ENCODE data around the gene MYO1B.
"Not testable (repeated sequence)": the region's sequence is repeated elsewhere in the genome, so short reads cannot be mapped to it uniquely, and the experiment has no call there.

Gene MYO1B

DNA sequence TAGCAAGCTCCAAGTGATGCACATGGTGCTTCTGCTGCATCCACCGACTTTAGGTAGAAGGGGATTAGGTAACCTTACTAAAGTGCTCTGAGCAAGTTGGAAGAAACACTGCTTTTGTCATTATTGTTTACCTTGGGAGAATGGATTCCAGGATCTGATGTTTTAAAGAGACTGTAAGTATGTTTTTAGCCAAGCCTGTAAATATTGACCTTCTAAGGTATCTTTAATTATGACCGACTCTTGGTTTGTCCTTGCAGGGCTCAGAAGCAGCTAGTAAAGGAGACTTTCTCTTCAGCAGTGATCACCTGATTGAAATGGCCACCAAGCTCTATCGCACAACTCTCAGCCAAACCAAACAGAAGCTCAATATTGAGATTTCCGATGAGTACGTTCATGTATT lies 170.7 kb downstream of the MYO1B start:
- no peak for DNase-seq

DNA sequence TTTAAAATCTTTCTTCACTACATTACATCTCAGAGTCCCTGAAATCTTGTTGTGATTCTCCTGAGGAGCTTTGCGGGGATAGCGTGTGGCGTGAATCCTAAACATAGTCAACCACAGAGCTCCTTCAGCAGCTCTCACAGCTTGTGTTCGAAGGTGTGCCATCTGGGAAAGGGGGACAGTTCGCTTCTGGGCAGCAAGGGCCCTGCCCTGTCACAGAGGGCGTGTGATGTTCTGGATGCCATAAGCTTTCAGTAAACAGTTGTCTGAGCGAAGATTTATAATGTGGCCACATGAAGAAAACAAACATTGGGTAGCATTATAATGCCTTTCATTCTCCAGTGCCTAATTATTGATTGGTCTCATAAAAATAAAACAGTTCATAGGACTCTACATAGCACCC lies 172.5 kb downstream of the MYO1B start:
- no peak for DNase-seq

DNA sequence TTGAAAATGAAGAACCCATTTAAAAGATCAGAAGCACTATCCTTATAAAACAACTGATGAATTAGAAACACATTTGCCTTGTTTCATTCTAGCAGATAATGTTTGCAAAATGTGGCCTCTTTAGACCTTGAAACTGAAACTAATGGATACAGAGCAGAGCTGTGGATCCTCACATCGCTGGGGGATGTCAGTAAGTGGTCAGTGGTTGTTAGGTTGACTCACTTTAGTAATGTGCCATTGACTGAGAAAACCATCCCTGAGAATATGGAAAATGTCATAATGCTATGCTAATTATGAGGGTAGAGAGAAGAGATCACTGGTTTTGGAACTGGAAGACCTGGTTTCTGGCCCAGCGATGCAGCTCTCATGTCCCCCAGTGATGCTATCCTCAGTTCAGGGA lies 176.7 kb downstream of the MYO1B start:
- DNase-seq, result no peak

DNA sequence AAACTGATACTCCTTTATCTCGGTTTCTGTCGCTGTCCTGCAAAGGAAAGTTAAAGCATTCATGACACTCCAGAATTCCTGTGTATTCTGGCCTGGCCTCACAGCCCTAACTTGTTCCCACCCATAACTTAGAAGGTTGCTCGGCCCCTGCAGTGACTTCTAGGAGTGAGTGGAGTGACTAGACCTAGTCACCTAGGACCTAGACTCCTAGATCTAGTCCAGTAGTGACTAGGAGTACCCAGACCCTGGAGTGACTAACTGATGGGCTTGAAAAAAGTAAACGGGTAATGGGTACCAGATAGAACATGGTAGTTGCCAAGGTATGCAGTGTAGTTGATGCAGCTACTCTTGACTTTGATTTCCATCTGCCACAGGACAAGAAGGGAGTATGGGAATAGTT lies 181.8 kb downstream of the MYO1B start:
- no peak for DNase-seq

DNA sequence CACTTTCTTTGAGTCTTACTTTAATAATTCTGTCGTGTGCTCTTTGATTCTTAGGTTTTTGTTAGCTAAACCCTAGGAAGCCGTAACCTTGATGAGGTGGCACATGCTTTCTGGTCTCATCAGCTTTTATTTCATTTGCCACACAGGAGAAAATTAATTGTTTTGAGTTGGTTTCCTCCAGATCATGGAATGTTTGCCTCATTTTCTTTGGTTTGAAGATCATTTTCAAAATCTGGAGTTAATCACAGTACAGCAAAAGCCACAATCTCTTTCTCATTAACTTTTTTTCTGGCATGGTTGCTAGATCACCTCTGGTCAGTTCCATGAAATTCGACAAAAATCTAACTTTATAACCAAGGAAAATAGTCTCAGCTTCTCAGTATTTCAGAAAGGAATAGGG lies 182.9 kb downstream of the MYO1B start:
- DNase-seq, result no peak

DNA sequence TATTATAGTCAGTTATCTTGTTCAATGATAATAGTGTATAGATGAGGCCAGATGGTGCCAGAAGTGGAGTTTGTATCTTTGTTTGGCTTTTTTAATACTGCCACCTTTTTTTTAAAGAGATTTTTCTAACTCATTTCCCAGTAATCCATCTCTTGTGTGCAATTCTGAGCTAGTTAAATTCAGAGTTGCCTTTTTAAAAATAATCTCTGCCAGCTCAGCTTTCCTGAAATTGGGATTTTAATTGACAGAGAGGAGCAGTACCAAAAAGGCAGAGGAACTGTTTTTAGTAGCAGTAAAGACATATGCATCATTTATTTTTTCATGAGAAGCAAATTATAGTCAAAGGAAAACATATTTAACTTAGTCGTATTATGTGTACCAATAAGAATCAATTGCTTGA lies 185.3 kb downstream of the MYO1B start:
- no peak for DNase-seq

DNA sequence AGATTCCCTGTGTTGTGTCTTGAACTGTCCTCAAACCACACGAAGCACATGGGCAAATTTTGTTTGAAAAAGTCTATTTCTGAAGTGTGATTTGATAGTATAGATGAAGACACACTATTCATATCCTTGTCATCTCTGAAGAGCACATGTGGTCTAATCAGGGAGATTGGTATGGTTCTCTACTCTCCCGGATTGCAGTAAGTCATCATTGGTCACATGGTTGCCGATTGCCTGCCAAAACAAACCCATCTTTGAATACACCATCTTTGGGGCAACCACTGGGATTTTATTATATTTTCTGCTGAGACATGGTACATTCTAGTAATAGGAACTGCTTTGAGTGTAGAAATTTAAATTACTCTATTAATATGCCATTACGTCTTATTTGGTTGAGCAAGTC lies 186.9 kb downstream of the MYO1B start:
- DNase-seq, result no peak

DNA sequence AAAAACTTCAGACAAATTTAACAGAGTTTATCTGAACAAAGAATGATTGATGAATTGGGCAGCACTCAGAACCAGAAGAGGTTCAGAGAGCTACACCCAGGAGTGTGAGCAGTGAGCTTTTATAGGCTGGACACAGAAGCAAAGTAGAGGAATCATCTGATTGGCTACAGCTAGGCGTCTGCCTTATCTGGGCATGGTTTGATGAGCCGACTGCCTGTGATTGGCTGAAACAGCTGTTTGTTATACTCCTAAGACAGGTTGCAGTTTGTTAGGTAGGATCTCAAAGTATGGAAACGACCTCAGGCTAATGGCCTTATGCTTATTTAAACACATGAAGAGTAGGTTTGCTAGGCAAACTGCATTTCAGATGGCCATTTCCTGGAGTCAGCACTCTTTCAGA lies 188.9 kb downstream of the MYO1B start:
- DNase-seq, result no peak

DNA sequence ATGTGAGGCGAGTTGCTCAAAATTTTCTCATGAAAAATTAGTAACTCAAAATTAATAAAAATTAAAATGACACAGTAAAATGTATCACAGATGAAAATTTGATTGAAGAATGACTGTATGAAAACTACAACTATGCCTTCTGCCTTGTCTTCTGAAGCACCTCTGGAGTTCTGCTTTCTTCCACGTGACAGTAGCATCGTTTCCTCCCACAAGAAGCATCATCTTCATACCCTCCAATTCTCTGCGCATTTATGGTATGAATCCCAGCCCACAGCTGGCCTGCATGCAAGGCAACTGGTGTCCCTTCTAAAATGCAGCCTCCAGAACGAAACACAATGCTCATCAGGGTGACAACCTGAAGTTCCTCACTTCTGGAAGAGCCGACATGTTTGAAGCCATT lies 189.9 kb downstream of the MYO1B start:
- no peak for DNase-seq

DNA sequence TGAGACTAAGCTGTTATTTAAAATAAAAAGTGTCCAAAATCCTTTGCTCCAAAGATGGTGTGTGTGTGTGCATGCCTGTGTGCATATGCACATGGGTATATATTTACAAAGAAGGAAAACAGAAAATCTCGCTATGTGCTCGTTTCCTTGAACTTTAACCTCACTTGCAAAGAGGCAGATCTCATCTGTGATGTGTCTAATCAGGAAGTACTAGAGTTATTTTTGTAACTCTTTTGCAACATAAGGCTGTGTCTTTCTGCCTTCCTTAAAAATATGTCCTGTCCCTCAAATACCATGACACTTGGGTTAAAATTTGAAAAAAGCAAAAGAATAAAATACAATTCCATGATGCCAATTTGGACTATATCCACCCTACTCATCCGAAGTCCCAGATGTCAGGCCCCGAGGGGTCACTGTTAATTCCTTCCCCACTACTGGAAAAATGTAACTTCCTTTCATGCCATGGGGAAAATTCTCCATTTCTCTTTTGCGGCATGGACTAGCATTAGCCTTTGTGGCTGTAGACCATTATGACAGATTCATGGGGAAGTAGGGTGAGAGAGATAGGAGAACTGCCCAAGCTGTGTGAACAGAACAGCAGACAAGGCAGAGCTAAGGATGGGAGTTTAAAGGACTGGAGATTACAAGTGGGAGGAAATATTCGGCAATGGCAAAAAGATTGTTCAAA lies 191.3 kb downstream of the MYO1B start:
- DNase-seq, result no peak

DNA sequence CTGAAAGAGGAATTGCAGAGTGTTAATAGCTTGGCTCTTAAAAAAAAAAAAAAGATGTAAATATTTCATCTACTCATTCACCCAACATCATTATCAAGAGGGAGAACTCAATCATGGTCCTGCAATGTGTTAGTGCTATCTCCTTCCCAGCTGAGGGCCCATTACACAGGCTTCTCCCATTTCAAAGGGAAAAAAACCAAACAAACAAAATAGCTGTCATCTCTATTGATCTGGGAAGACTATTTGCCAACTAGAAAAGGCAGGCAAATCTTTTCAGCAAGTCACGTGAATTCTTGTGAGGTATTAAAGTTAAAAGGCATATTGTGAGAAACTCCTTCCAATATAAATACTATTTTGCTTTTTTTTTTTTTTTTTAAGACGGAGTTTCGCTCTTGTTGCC lies 194.3 kb downstream of the MYO1B start:
- DNase-seq, result no peak

DNA sequence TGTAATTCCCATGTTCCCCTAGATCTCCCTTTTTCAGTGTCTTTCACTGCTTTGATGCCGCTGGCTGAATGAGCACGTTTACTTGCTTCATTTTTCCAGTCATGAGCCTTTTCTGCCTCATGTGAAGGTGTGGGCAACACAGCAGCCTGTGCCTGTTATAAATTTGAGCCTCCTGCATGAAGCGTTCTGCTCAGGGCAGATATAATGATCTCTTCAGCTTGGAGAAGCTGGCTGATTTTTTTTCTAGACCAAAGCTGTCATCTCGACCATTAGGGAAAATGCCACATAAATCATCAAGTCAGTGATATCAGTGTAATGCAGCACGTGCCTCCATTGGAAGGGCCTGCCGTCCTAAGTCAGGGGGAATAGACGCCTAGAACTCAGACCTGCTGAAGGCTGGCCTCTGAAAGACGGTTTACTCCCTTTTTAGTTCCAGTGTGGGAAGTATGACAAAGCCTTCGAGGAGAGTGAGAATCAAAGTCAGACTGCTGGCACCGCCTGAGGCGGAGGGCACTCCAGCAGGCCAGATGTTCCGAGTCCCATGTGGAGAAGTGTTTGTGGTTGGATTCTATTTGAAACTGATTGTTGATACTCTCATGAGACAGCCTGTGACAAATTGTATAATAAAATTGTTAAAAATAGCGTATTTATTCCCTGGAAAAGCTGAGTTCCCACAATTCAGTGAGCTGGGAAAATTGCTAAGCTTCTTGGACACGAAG lies 196.5 kb downstream of the MYO1B start:
- no peak for DNase-seq

DNA sequence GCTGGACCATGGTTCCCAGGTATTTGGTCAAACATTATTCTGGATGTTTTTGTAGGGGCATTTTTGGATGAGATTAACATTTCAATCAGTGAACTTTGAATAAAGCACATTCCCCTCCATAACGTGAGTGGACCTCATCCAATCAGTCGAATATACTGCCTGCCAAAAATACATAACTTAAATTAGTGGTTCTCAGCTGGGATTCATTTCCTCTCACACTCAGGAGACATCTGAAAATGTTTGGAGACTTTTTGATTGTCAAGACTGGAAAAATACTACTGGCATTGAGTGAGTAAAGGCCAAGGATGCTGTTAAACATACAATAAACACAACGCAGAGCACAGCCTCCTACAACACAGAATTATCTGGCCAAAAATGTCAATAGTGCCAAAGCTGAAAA lies 198.2 kb downstream of the MYO1B start:
- no peak for DNase-seq

DNA sequence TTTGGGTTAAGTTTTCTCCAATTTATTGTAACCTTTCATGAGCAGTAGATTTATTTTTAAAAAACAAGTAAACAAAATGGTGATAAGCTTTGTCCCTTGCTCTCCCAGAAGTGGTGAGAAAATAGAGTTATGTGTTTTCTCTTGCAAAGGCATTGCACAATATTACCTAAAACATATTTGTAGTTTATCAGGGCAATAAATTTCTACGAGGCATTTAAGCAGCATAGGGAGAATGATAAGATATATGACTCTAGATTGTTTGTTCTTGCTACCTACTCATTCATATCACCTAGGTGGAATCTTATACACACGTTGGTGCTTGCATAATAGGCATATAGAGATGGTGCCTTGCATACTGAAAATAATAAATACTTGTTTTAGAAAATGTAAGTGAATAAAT lies 201.7 kb downstream of the MYO1B start:
- DNase-seq, result no peak

DNA sequence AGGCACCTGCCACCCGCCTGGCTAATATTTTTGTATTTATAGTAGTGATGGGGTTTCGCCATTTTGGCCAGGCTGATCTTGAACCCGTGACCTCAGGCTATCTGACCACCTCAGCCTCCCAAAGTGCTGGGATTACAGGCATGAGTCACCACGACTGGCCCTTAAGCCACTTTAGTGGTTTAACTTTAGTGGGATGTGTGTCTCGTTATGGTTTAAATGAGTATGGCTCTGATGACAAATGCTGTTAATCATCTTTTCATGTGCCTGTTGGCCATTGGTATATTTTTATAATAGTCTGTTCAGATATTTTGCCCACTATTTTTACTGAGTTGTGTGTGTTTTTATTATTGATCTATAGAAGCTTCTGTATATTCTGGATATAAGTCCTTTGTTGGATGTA lies 205.9 kb downstream of the MYO1B start:
- DNase-seq, result no peak

DNA sequence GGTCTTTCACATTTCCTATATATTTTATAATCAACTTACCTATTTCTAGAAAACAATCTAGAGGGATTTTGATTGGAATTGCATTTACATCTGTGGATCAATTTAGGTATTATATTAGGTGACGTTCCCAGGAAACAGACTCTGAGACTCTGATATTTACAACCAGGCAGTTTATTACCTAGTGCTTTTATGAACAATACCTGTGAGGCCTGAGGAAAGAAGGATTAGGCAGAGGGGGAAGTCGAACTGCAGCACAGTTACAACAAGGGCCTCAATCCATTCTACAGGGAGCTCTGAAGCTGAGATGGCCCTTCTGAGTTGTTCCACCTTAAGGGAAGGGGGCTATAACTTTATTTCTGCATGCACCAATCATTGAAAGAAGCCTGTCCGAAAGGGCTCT lies 206.9 kb downstream of the MYO1B start:
- no peak for DNase-seq

DNA sequence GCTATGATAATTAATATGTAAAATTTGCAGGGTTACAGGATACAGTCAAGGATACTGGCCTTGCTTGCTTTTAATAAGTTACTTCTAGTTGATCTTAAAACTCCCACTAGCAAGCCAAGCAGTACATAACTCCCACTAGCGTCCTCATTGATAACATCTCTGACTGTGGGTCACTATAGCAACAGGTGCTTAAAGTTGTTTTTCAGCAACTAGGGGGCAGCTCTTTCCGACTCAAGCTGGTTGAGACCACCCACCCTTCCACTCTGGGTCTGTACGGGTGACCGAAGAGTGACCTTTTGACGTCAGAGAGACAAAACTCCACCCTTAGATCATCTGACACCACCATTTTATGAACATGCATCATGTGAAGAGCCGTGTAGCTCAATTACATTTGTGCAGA lies 208.6 kb downstream of the MYO1B start:
- DNase-seq, result no peak

DNA sequence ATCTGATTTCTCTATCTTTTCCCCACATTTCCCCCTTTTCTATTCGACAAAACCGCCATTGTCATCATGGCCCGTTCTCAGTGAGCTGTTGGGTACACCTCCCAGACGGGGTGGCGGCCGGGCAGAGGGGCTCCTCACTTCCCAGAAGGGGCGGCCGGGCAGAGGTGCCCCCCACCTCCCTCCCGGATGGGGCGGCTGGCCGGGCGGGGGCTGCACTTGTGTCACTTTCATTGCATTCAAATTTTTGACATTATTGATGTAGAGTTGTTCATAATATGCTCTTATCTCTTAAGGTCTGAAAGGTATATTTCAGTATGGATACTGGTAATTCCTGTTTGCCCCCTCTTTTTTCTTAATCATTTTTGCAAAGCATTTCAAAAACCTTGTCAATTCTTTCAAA lies 211.3 kb downstream of the MYO1B start:
- DNase-seq, result not testable (repeated sequence)

DNA sequence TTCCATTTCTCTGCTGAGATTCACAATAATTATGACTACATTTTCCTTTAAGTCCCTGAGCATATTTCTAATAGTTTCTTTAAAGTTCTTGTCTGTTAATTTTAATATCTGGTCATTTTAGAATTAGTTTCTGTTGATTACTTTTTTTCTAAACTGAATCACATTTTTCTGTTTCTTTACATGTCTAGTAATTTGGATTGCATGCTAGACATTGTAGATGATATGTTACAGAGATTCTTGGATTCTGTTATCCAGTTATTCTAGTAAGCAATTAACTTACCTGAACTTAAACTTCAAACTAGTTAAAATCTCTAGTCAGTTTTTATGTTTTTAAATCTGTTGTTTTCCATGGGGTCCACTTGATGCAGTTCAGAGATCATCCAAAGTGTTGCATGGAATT lies 214.0 kb downstream of the MYO1B start:
- DNase-seq, result no peak

DNA sequence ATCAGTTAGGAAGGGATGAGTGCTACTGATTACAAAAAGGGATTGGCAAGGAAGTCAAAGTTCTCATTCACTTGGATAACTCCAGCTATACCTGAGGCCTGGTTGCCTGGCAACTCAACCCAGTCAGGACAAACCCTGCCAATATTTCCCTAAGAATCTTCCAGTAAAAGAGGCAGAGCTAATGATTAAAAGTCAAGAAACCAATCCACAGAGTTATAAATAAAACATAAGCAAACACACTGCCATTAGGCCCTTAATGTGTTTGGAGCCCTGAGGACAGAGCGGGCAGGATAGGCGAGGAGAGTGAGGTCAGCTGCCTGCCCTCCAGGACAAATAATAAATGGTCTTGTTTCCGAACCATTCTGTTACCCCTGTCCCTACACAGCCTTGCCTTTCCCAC lies 217.2 kb downstream of the MYO1B start:
- DNase-seq, result no peak

DNA sequence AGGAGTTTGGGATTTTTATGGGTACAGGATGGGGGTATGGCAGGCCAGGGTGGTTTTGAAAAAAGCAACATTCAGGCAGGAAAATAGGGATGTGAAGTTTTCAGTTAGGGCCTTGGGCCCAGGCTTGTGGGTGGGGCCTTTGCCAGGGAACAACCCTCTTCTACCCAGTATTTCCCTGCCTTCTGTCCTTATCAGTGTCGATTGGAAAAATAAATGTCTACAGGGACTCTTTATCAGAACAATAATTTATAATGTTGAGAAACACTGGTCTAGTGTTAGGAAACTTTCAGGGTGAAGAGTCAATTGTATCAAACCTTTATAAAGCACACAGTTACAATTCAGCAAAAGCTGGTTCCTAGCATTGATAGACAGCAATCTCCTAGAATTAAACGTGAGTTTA lies 218.6 kb downstream of the MYO1B start:
- no peak for DNase-seq

DNA sequence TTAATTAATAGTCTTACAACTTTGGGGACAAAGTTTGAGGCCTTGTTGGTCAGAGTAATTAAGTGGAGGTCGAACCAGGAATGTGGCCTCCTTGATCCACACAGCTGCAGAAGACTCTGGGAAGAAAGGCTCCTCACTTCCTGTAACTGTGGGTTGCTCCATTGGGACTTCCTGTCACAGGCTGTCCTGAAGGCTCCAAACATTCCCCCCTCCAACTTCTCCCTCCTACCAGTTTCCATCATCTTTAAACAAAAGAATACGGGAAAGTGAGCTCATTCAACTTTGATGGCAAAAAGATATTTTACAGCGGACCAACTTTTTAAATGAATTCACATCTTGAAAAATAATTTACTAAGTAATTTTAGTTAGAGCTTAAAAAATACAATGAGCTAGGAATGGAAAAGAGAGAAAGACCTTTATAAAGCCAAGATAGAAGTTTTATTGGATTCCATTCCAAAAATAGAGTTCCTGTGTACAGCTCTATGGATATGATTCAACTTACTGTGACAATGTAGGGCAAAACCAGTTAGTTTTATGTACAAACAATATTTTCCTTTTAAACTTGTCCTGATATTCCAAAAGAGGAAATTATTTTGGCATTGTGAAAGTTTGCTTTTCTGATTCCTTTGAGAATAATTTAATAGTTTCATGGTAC lies 220.7 kb downstream of the MYO1B start:
- no peak for DNase-seq

DNA sequence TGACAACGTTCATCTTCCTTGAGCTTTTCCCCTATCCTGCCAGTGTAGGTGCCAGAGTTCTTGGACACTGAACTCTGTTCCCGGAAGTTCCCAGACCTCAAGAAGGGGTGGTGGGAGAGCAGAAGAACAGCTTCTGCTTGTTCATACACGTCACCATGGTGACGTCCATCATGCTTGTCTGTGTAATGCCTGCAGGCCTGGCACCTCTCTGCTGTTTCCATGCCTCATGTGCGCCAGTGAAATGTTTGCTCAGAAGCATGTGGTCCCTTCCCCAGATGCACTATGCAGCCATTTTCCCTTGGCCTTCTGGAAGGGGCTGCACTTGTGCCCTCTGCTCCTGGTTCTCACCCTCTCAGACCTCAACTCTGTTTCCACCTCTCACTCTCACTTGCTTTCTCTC lies 221.9 kb downstream of the MYO1B start:
- no peak for DNase-seq

DNA sequence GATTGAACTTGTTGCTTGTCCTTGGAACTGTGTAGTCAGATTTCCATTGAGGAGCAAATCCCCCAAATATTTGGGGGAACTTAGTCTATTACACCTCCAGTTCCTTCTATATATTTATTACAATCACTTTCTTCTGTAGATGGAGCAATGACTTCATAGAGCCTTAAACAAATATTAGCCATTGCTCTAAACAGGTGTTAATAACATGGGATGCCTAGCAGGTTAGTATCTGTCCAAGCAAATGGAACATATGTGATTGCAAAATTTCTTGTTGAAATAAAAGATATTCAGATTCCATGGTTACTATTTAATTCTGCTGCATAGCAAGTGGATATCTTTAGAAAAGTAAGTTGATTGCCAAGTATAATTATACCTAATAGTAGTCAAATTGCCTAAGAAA lies 225.1 kb downstream of the MYO1B start:
- DNase-seq, result no peak

DNA sequence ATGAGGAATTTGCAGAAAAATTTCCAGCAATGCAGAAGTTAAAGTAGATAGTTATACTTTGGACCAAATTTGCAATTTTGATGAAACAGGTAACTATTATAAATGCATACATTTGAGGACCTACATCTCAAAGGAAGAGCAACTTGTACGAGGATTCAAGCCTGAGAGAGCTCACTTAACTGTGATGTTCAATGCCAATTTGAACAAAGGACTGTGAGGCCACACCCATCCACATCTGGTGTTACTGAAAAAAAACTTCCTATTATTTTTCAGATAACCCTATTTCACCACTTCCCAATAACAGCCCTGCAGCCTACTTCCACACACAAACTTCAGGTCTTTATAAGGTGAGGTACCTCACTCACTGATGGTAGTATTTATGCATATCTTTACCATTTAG lies 229.3 kb downstream of the MYO1B start:
- DNase-seq, result no peak
